Gastroesophageal sphincter (tissue), 4 donors: ENCODE data around the gene WDR35. TPM values are rescaled to one million over a fixed set of nuclear protein-coding genes. Genes with fewer than 3 reads are reported as not detected.
A peak's percentile ranks its signal among the peaks of the same experiment; 100 is the strongest.

Source experiments
- ATAC-seq: fragments of 150-250 bp; one replicate; pipeline ENCODE4 v1.9.1; 2016; ENCODE audit warnings: mild to moderate bottlenecking, moderate library complexity
- H3K27ac ChIP-seq, 4 donors: fragments of 200-600 bp; sonication (generic) in 3 of 4; 1 replicate in 3 of 4; 2 replicates in 1 of 4; pipeline ENCODE4 v1.5.1; 2016 to 2019
- H3K27me3 ChIP-seq: fragments of 200-600 bp; sonication (generic); one replicate; pipeline ENCODE4 v1.5.1; 2019
- H3K36me3 ChIP-seq, 2 donors: fragments of 200-600 bp; sonication (generic); one replicate each; pipeline ENCODE4 v1.5.1; 2019; ENCODE audit warnings: control low read depth in 1 of 2
- H3K4me1 ChIP-seq, 3 donors: fragments of 200-600 bp; sonication (generic); 1 replicate in 2 of 3; 2 replicates in 1 of 3; pipeline ENCODE4 v1.5.1; 2016 to 2019; ENCODE audit warnings: control low read depth in 2 of 3
- H3K4me3 ChIP-seq, 2 donors: fragments of 200-600 bp; sonication (generic); one replicate each; pipeline ENCODE4 v1.5.1; 2019; ENCODE audit warnings: mild to moderate bottlenecking in 1 of 2, moderate library complexity in 1 of 2
- H3K9me3 ChIP-seq, 3 donors: fragments of 200-600 bp; sonication (generic); one replicate each; pipeline ENCODE4 v1.5.1; 2017 to 2019; ENCODE audit warnings: control low read depth in 2 of 3
- CTCF ChIP-seq, 4 experiments: fragments of 200-600 bp in 2 of 4; fragments of 450-650 bp in 2 of 4; sonication (generic) in 1 of 4; IDR thresholded peaks; one replicate each; pipeline ENCODE4 v1.5.1; 2017 to 2019; ENCODE audit warnings: antibody characterized with exemption in 4 of 4, mild to moderate bottlenecking in 2 of 4, moderate library complexity in 2 of 4
- EP300 ChIP-seq: sonication (generic); formaldehyde crosslinking; IDR thresholded peaks from one replicate; pipeline ENCODE4 v1.6.1; 2017; ENCODE audit warnings: antibody characterized with exemption, mild to moderate bottlenecking
- POLR2A ChIP-seq, 2 donors: fragments of 450-650 bp; IDR thresholded peaks; one replicate each; pipeline ENCODE4 v1.6.1; 2017; ENCODE audit warnings: antibody characterized with exemption in 2 of 2, mild to moderate bottlenecking in 2 of 2, moderate library complexity in 1 of 2
- POLR2AphosphoS5 ChIP-seq: sonication (generic); formaldehyde crosslinking; IDR thresholded peaks from one replicate; pipeline ENCODE4 v1.6.1; 2017; ENCODE audit warnings: antibody characterized with exemption
- WGBS, 2 donors: methylation state at CpG; one replicate each; pipeline ENCODE4 v1.1.5; 2018; ENCODE audit warnings: low coverage in 1 of 2; 5-methylcytosine and 5-hydroxymethylcytosine counted together
- total RNA-seq, 4 donors: library from RNA; depleted of rRNA; stranded (reverse); fragments of >200 nt; gene quantifications; one replicate each; pipeline ENCODE4 v1.1.0, GENCODE V29; 2016

WDR35 gene
- 10 to 100 TPM; 10.1 to 22.2 (median 17.7) TPM for total RNA-seq

GRCh38 chr2:19989667-19990415 is at the start of gene WDR35:
Gene WDR35, minus strand, starts transcription at chr2:19990105. Its CDS starts 90 bp downstream, at chr2:19990015.
- peak within 1 kb of the TSS; percentile 41 to 82 (median 77) for H3K27ac ChIP-seq
- no peaks in the 10 kb centered on the region for H3K27me3 ChIP-seq
- 0 to 2% methylated on average over 11 to 15 of the region's 70 CpGs for WGBS, 2 donors
- peak; percentile 97 for ATAC-seq
- peak within 1 kb of the TSS; percentile 81 to 96 for H3K4me3 ChIP-seq
- TF ChIP-seq POLR2AphosphoS5, result peak; percentile 75
- TF ChIP-seq POLR2A (IDR thresholded peaks at IDR 0.05), result peak; percentile 52 to 67
- no peak for TF ChIP-seq CTCF (IDR thresholded peaks at IDR 0.05)
- TF ChIP-seq EP300, result no peak
- H3K4me1 ChIP-seq, result peaks cover 5 to 26% (median 5%) of the 10 kb centered on the region in 3 donors
- peaks cover 3 to 5% of the 10 kb centered on the region in 2 donors for H3K36me3 ChIP-seq
- no peaks in the 10 kb centered on the region for H3K9me3 ChIP-seq

- Histone ChIP-seq H3K4me1 (peaks cover 7 to 93% (median 11%) of the 10 kb centered on the region in 3 donors), H3K9me3 (no peaks in the 10 kb centered on the region), H3K4me3 (no peak overlapping the region), H3K27me3 (no peaks in the 10 kb centered on the region), H3K27ac (peak overlapping the region in 1 of 4 donors; percentile 5), H3K36me3 (peaks cover 12 to 81% of the 10 kb centered on the region in 2 donors)
- WGBS, 2 donors, result 52 to 61% methylated on average over 2 of the region's 2 CpGs
- no peak for ATAC-seq
- TF ChIP-seq POLR2AphosphoS5 (no peak), EP300 (no peak), POLR2A (IDR thresholded peaks at IDR 0.05) (no peak), CTCF (IDR thresholded peaks at IDR 0.05) (no peak)
Measured at GRCh38 chr2:20037660-20038059, 47.8 kb upstream of the WDR35 start.

- peaks cover 12 to 97% of the 10 kb centered on the region in 2 donors for H3K36me3 ChIP-seq
Measured at GRCh38 chr2:20035955-20036666, 46.2 kb upstream of the WDR35 start.

GRCh38 chr2:20034821-20035220 is 44.9 kb upstream of the WDR35 start:
- peaks cover 10 to 98% of the 10 kb centered on the region in 2 donors for H3K36me3 ChIP-seq
- 43 to 50% methylated on average over 2 of the region's 2 CpGs for whole genome bisulfite sequencing, 2 donors
- no peak for TF ChIP-seq POLR2A (IDR thresholded peaks at IDR 0.05)
- no peak for TF ChIP-seq EP300
- TF ChIP-seq CTCF (IDR thresholded peaks at IDR 0.05), result no peak
- TF ChIP-seq POLR2AphosphoS5, result no peak
- ATAC-seq, result no peak
- H3K27ac ChIP-seq, result peak overlapping the region in 1 of 4 donors; percentile 1
- peaks cover 0 to 70% (median 7%) of the 10 kb centered on the region in 3 donors for H3K4me1 ChIP-seq
- H3K27me3 ChIP-seq, result no peaks in the 10 kb centered on the region
- no peak overlapping the region for H3K4me3 ChIP-seq
- H3K9me3 ChIP-seq, result no peaks in the 10 kb centered on the region

More at GRCh38 chr2:20035955-20036666, 46.2 kb upstream of the WDR35 start:
- no peak for TF ChIP-seq POLR2AphosphoS5
- no peak for TF ChIP-seq CTCF (IDR thresholded peaks at IDR 0.05)
- TF ChIP-seq POLR2A (IDR thresholded peaks at IDR 0.05), result no peak
- TF ChIP-seq EP300, result no peak
- WGBS, 2 donors, result 79 to 100% methylated on average over 1 to 3 of the region's 4 CpGs
- no peaks in the 10 kb centered on the region for H3K9me3 ChIP-seq
- ATAC-seq, result no peak
- no peak overlapping the region for H3K4me3 ChIP-seq
- peaks cover 0 to 78% (median 7%) of the 10 kb centered on the region in 3 donors for H3K4me1 ChIP-seq
- H3K27ac ChIP-seq, result peak overlapping the region in 1 of 4 donors; percentile 8
- no peaks in the 10 kb centered on the region for H3K27me3 ChIP-seq
